CD4-positive, alpha-beta T cell (primary cell): ENCODE measurements around the gene PLEK2. TPM values are rescaled to one million over a fixed set of nuclear protein-coding genes. Genes with fewer than 3 reads are reported as not detected.
"Not testable (repeated sequence)": the region's sequence is repeated elsewhere in the genome, so short reads cannot be mapped to it uniquely, and the experiment has no call there.

Experiments
- ATAC-seq: fragments of 200-7000 bp; cut with Tn5 transposase; one replicate; pipeline ENCODE4 v1.10.0; 2022; ENCODE audit warnings: mild to moderate bottlenecking; ENCODE audit not compliant: poor library complexity
- CTCF ChIA-PET: fragments of 350-600 bp; sonication (Branson Sonifier 250); formaldehyde crosslinking; loops from one replicate; lab custom pipeline; 2021; ENCODE audit warnings: antibody characterized with exemption, inconsistent platforms; lab: Charles Lee
- POLR2A ChIA-PET: fragments of 350-600 bp; sonication (Branson Sonifier 250); formaldehyde crosslinking; loops from one replicate; lab custom pipeline; 2021; ENCODE audit warnings: antibody characterized with exemption, inconsistent platforms; lab: Charles Lee
- DNase-seq, 14 experiments: peaks; one replicate each; pipeline ENCODE4 v3.0.0-alpha.2; 2013 to 2020; ENCODE audit warnings: mixed read lengths in 2 of 14
- H3K27ac ChIP-seq, 2 donors: one replicate each; pipeline versions ENCODE4 v1.5.1 to v1.7.0; 2013; ENCODE audit warnings: low read length in 2 of 2, low read depth in 1 of 2, mild to moderate bottlenecking in 1 of 2
- H3K27me3 ChIP-seq, 2 experiments: 1 replicate in 1 of 2; 2 replicates in 1 of 2; pipeline versions ENCODE4 v1.6.1 to v1.7.0; 2013; ENCODE audit warnings: low read length in 2 of 2, control low read depth in 1 of 2, mild to moderate bottlenecking in 1 of 2, moderate library complexity in 1 of 2; ENCODE audit not compliant: insufficient read depth in 2 of 2, control insufficient read depth in 1 of 2
- H3K36me3 ChIP-seq: one replicate; pipeline ENCODE4 v1.6.1; 2013; ENCODE audit warnings: low read length, control low read depth; ENCODE audit not compliant: insufficient read depth
- H3K4me1 ChIP-seq: one replicate; pipeline ENCODE4 v1.6.1; 2013; ENCODE audit warnings: low read length, control low read depth; ENCODE audit not compliant: insufficient read depth
- H3K4me3 ChIP-seq: one replicate; pipeline ENCODE4 v1.5.1; 2013; ENCODE audit warnings: mild to moderate bottlenecking, low read length, moderate library complexity
- H3K9me3 ChIP-seq, 2 experiments: 1 replicate in 1 of 2; 2 replicates in 1 of 2; pipeline versions ENCODE4 v1.6.1 to v1.7.0; 2013; ENCODE audit warnings: low read length in 2 of 2, mild to moderate bottlenecking in 2 of 2, control low read depth in 1 of 2, moderate library complexity in 1 of 2; ENCODE audit not compliant: control insufficient read depth in 1 of 2, insufficient read depth in 1 of 2
- H3K27ac Mint-ChIP-seq: one replicate; pipeline ENCODE4 v1.8.0; 2020; ENCODE audit warnings: mixed read lengths
- H3K27me3 Mint-ChIP-seq: one replicate; pipeline ENCODE4 v1.8.0; 2021; ENCODE audit warnings: mixed read lengths
- H3K36me3 Mint-ChIP-seq: one replicate; pipeline ENCODE4 v1.8.0; 2021; ENCODE audit warnings: low read depth, mixed read lengths
- H3K4me1 Mint-ChIP-seq: one replicate; pipeline ENCODE4 v1.8.0; 2021; ENCODE audit warnings: low read depth, mixed read lengths
- H3K4me3 Mint-ChIP-seq: one replicate; pipeline ENCODE4 v1.8.0; 2020; ENCODE audit warnings: mild to moderate bottlenecking, mixed read lengths
- H3K9me3 Mint-ChIP-seq: one replicate; pipeline ENCODE4 v1.8.0; 2020; ENCODE audit warnings: mixed read lengths
- intact Hi-C, 2 experiments: fragments of 100-400 bp; cut with DNase I in 1 of 2; cut with micrococcal nuclease in 1 of 2; formaldehyde crosslinking; loops; one replicate each; pipeline versions ENCODE4 v1.15.1 to v1.9.0; 2023 to 2025; cut with DNase I, micrococcal nuclease
- total RNA-seq, 174 experiments: library from RNA in 2 of 174; stranded (reverse) in 2 of 174; gene quantifications; one replicate each; pipeline ENCODE4 v1.2.3 and lab custom pipeline; 2021 to 2026
- TF ChIP-seq, protein P1 (sequence below): fragments of 200-600 bp; IDR thresholded peaks from one replicate; pipeline ENCODE4 v1.8.0; 2022; ENCODE audit warnings: antibody characterized with exemption, mild to moderate bottlenecking

PLEK2 gene
- total RNA-seq, 2 experiments from 2014 or later: 1.3 to 1.4 TPM

DNA sequence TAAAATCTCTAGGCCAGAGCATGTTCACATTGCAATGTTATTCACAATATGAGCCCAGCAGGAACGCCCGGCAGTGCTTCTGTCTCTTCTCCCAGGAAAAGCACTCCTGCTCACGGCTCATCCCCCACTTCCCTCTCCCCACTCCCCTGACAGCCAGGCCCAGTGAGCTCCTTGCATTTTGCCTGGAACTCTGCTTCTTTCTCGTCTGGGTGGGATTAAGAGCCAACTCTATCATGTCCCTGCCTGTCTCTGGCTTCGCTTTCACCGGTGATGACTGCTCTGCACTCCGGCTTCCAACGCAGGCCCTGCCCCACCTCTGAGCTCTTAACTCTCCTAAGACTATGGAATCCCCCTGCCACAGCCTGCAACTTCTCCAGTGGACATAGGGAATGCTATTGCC, 2.5 kb downstream of the PLEK2 start:
- Histone ChIP-seq H3K27ac (no peak overlapping the region), H3K36me3 (no peaks in the 10 kb centered on the region), H3K27me3 (peaks cover 0 to 2% of the 10 kb centered on the region in 2 experiments), H3K4me3 (no peak overlapping the region), H3K9me3 (no peaks in the 10 kb centered on the region), H3K4me1 (peaks cover 16% of the 10 kb centered on the region)
- Mint-ChIP-seq H3K27me3 (no peaks in the 10 kb centered on the region), H3K27ac (no peak overlapping the region), H3K36me3 (no peaks in the 10 kb centered on the region), H3K4me3 (no peak overlapping the region), H3K9me3 (no peaks in the 10 kb centered on the region), H3K4me1 (peaks cover 15% of the 10 kb centered on the region)
- DNase-seq: no peak
- ChIA-PET CTCF (interaction anchor here (1.3 to 1.4 kb wide), 2 partner anchors 18 to 50 kb away, joined by 3 read pairs; partner anchors contain the start of gene ATP6V1D), POLR2A (no interaction called here)
- TF ChIP-seq, protein P1, sequence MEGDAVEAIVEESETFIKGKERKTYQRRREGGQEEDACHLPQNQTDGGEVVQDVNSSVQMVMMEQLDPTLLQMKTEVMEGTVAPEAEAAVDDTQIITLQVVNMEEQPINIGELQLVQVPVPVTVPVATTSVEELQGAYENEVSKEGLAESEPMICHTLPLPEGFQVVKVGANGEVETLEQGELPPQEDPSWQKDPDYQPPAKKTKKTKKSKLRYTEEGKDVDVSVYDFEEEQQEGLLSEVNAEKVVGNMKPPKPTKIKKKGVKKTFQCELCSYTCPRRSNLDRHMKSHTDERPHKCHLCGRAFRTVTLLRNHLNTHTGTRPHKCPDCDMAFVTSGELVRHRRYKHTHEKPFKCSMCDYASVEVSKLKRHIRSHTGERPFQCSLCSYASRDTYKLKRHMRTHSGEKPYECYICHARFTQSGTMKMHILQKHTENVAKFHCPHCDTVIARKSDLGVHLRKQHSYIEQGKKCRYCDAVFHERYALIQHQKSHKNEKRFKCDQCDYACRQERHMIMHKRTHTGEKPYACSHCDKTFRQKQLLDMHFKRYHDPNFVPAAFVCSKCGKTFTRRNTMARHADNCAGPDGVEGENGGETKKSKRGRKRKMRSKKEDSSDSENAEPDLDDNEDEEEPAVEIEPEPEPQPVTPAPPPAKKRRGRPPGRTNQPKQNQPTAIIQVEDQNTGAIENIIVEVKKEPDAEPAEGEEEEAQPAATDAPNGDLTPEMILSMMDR: no peak
- no peak for ATAC-seq
- intact Hi-C loops: no loop called here

DNA sequence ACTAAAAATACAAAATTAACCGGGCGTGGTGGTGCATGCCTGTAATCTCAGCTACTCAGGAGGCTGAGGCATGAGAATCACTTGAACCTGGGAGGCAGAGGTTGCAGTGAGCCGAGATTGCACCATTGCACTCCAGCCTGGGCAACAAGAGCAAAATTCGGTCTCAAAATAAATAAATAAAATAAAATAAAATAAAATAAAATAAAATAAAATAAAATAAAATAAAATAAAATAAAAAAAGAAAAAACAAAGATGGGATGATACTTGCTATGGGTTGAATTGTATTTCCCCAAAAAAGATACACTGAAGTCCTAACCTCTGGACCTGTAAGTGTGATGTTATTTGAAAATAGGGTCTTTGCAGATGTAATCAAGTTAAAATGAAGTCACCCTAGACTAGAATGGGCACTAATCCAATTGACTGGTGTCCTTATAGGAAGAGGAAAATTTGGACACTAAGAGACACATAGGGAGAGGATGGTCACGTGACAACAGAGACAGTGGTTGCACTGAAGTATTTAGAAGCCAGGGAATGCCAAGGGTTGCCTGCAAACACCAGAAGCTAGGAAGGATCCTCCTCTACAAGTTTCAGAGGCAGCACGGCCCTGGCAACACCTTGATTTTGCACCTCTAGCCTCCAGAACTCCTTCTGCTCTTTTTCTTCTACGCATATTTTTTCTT, 3.7 kb downstream of the PLEK2 start:
- H3K9me3 ChIP-seq, H3K36me3 ChIP-seq, H3K4me3 Mint-ChIP-seq, intact Hi-C loops, H3K4me3 ChIP-seq, DNase-seq, H3K27ac ChIP-seq, H3K36me3 Mint-ChIP-seq, H3K27me3 Mint-ChIP-seq, H3K27ac Mint-ChIP-seq, H3K9me3 Mint-ChIP-seq, H3K27me3 ChIP-seq, ATAC-seq: not testable (repeated sequence)
- H3K4me1 ChIP-seq: peaks cover 14% of the 10 kb centered on the region
- peaks cover 15% of the 10 kb centered on the region for H3K4me1 Mint-ChIP-seq
- ChIA-PET CTCF (interaction anchor here (1.3 kb wide), 1 partner anchor 19 kb away, joined by 3 read pairs; no protein-coding TSS in a partner anchor), POLR2A (interaction anchor here (0.6 to 0.8 kb wide), 2 partner anchors 56 to 212 kb away, joined by 3 read pairs; partner anchors contain the start of gene ARG2)

DNA sequence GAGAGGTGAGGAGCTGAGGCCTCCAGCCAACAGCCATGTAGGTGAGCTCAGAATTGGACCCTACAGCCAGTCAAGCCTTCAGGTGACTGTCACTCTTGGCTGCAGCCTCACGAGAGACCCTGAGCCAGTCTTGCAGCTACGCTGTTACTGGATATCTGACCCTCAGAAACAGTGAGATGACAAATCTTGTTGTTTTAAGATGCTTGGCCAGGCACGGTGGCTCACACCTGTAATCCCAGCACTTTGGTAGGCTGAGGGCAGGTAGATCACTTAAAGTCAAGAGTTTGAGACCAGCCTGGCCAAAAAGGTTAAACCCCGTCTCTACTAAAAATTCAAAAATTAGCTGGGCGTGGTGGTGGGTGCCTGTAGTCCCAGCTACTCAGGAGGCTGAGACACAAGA, 6.2 kb downstream of the PLEK2 start:
- DNase-seq (no peak), ATAC-seq (no peak)
- H3K36me3 Mint-ChIP-seq: no peaks in the 10 kb centered on the region
- H3K27me3 Mint-ChIP-seq: no peaks in the 10 kb centered on the region
- CTCF ChIA-PET: interaction anchor here (0.5 kb wide), 1 partner anchor 824 kb away, joined by 3 read pairs; no protein-coding TSS in a partner anchor
- Histone ChIP-seq H3K4me3 (no peak overlapping the region), H3K27me3 (no peaks in the 10 kb centered on the region), H3K4me1 (no peaks in the 10 kb centered on the region), H3K27ac (no peak overlapping the region), H3K9me3 (no peaks in the 10 kb centered on the region), H3K36me3 (no peaks in the 10 kb centered on the region)
- no peaks in the 10 kb centered on the region for H3K9me3 Mint-ChIP-seq
- peaks cover 4% of the 10 kb centered on the region for H3K4me1 Mint-ChIP-seq
- H3K27ac Mint-ChIP-seq: no peak overlapping the region
- intact Hi-C loops: no loop called here
- POLR2A ChIA-PET: no interaction called here
- TF ChIP-seq, protein P1: no peak
- no peak overlapping the region for H3K4me3 Mint-ChIP-seq
